ENCODE measurements around the gene VSIR. TPM values are rescaled to one million over a fixed set of nuclear protein-coding genes. Genes with fewer than 3 reads are reported as not detected.

The VSIR gene
- total RNA-seq, 1 experiment from 2014 or later = 18.5 TPM

- CTCF ChIA-PET = no interaction called here
- POLR2A ChIA-PET = no interaction called here
- H3K9me2 ChIP-seq (ENCODE audit: insufficient read depth) = no peaks in the 10 kb centered on the region
- no peak overlapping the region for H2AFZ ChIP-seq (ENCODE audit: low read depth, low read length, poor library complexity, severe bottlenecking)
- H3K4me2 ChIP-seq (ENCODE audit: low read length) = no peak overlapping the region
- RAD21 ChIA-PET (ENCODE audit: low non-redundant PET in 1 of 2, low total read pairs in 2 of 2, uncharacterized antibody in 2 of 2, unreplicated experiment in 2 of 2) = interaction anchor here in 1 of 2 experiments (0.6 kb wide), 1 partner anchor 287 kb away, joined by 4 read pairs; no protein-coding TSS in a partner anchor
- ATAC-seq = no peak
- peaks cover 5 to 15% of the 10 kb centered on the region in 2 experiments; a peak in 3 of 4 replicates for H3K4me1 ChIP-seq (ENCODE audit: control insufficient read depth in 1 of 2, insufficient read depth in 2 of 2, low read length in 2 of 2)
- no TSS peak for BruUV-seq (replicated peaks)
- H3K27me3 ChIP-seq (ENCODE audit: insufficient read depth, low read length) = no peaks in the 10 kb centered on the region
- H3K9ac ChIP-seq (ENCODE audit: low read length) = no peak overlapping the region
- no peaks in the 10 kb centered on the region for H3K9me3 ChIP-seq (ENCODE audit: control insufficient read depth in 1 of 2, insufficient read depth in 1 of 2, low read depth in 1 of 2, low read length in 2 of 2)
- DNase-seq (ENCODE audit: low read depth, low spot score) = no peak
- H4K20me1 ChIP-seq (ENCODE audit: insufficient read depth) = no peaks in the 10 kb centered on the region
- no peaks in the 10 kb centered on the region for H3K79me2 ChIP-seq (ENCODE audit: insufficient read depth, low read length)
- no peaks in the 10 kb centered on the region for H3K36me3 ChIP-seq (ENCODE audit: control insufficient read depth in 1 of 2, insufficient read depth in 2 of 2, low read length in 2 of 2)
- intact Hi-C loops (cut with micrococcal nuclease) = no loop called here
- H3K4me3 ChIP-seq (replicated peaks in 1 of 2; ENCODE audit: low read depth in 1 of 2, low read length in 2 of 2) = no peak overlapping the region
- no peak overlapping the region for H3K27ac ChIP-seq (ENCODE audit: low read depth, low read length)
- TF ChIP-seq REST (IDR thresholded peaks at IDR 0.05; ENCODE audit: low read depth) = no peak
- no peak for TF ChIP-seq CTCF (IDR thresholded peaks at IDR 0.05 in 2 of 3, conservative IDR thresholded peaks at IDR 0.05 in 1 of 3; ENCODE audit: borderline replicate concordance in 1 of 3, insufficient read depth in 1 of 3, low read depth in 2 of 3, low read length in 2 of 3)
- TF ChIP-seq RAD21 (IDR thresholded peaks at IDR 0.05; ENCODE audit: low read depth) = no peak
- no peak for TF ChIP-seq SRF (IDR thresholded peaks at IDR 0.05; ENCODE audit: low read depth)
- TF ChIP-seq ATF3 (IDR thresholded peaks at IDR 0.05) = no peak
- no peak for TF ChIP-seq SP1 (IDR thresholded peaks at IDR 0.05; ENCODE audit: low read depth)
- no peak for TF ChIP-seq EZH2phosphoT487 (IDR thresholded peaks at IDR 0.05; ENCODE audit: borderline replicate concordance)
- no peak for TF ChIP-seq POLR2A (IDR thresholded peaks at IDR 0.05; ENCODE audit: borderline replicate concordance, extremely low read depth, insufficient read depth, insufficient read length)
- no peak for TF ChIP-seq MAX (IDR thresholded peaks at IDR 0.05)
- no peak for TF ChIP-seq YY1 (IDR thresholded peaks at IDR 0.05; ENCODE audit: extremely low read depth, insufficient replicate concordance, low read depth, low read length)
- no peak for TF ChIP-seq ZFX (IDR thresholded peaks at IDR 0.05)
- TF ChIP-seq ZBTB33 (IDR thresholded peaks at IDR 0.05; ENCODE audit: extremely low read depth, insufficient replicate concordance, low read length) = no peak
- no peak for TF ChIP-seq JUND (IDR thresholded peaks at IDR 0.05)
- TF ChIP-seq CBX3 (IDR thresholded peaks at IDR 0.05; ENCODE audit: low read depth) = no peak
- TF ChIP-seq ELF1 (IDR thresholded peaks at IDR 0.05; ENCODE audit: borderline replicate concordance, low read depth) = no peak
- TF ChIP-seq SIN3A (IDR thresholded peaks at IDR 0.05; ENCODE audit: low read depth) = no peak
- no peak for TF ChIP-seq FOSL1 (IDR thresholded peaks at IDR 0.05; ENCODE audit: low read depth)
- TF ChIP-seq ZNF274 (IDR thresholded peaks at IDR 0.05; ENCODE audit: low read depth, low read length) = no peak
- TF ChIP-seq TCF7L2 (IDR thresholded peaks at IDR 0.05; ENCODE audit: borderline replicate concordance, extremely low read depth, insufficient read depth, insufficient read length) = no peak
Observed at GRCh38 chr10:71747551-71748523, 25.5 kb downstream of the VSIR start.

Measured in HCT116 (cell line).